Neural cell (in vitro differentiated cells): Measurements from ENCODE around the gene MYO7A.

ENCODE experiments used
- EZH2 ChIP-seq: fragments of 200-600, 300-800 bp; shearing (Covaris generic), sonication (generic); IDR thresholded peaks from 2 replicates; pipeline ENCODE4 v1.6.1; 2014; ENCODE audit warnings: antibody characterized with exemption, low read length, borderline replicate concordance, mild to moderate bottlenecking; ENCODE audit not compliant: insufficient read depth, poor library complexity, severe bottlenecking
- RAD21 ChIP-seq: fragments of 450-650 bp; conservative IDR thresholded peaks from 2 replicates; pipeline ENCODE4 v1.6.1; 2014; ENCODE audit warnings: antibody characterized with exemption, mild to moderate bottlenecking, moderate library complexity
- SMC3 ChIP-seq: fragments of 450-650 bp; conservative IDR thresholded peaks from 2 replicates; pipeline ENCODE4 v1.6.1; 2014; ENCODE audit warnings: antibody characterized with exemption, mild to moderate bottlenecking, moderate library complexity; ENCODE audit not compliant: poor library complexity
- TF ChIP-seq, protein P1 (sequence below): fragments of 450-650 bp; IDR thresholded peaks from 2 replicates; pipeline ENCODE4 v1.5.1; 2014; ENCODE audit warnings: antibody characterized with exemption, mild to moderate bottlenecking, moderate library complexity; ENCODE audit not compliant: poor library complexity, severe bottlenecking

DNA sequence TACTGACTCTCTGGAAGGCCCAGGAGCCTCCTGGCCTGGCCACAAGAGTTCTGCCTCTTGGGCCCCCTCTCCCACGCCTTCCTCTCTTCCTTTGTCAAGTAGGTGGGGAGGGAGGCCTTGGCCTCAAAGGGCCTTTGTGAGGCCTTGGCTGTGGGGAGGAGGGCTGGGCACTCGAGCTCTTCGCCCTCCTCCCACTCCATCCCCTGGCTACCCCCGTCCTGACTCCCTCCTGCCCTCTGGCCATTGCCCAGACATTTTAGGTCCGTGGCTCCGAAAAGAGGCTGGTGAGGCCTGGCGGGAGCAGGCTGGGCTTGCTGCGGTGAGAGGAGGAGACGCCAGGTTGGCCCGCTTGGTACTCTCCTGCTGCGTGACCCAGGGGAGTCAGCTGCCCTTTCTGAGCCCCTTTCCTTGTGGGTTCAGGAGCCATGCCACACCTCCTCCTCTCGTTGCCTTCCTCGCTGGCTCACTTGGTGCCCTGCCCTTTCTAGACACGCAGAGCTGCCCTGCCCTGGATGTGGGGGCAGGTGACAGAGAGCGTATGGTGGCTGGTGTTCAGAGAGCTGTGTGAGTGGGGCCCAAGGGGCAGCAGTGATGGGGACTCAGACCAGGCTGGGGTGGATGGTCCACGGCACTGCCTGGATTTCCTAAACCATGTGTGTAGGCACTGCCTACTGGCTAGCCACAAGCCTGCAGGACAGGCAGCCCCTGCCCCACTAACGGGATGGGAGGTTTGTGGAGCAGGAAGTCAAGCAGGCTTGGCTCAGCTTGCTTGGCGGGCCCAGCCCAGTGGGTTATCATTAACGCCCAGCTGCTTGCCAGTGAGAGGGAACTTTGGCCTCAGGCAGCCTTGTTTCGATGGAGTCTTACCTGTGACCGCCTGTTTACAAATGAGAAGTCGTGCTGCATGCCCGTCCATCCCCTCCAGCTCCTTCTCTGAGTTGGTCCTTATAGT lies 41.2 kb upstream of the MYO7A start:
- TF ChIP-seq RAD21, result no peak
- no peak for TF ChIP-seq EZH2
- TF ChIP-seq SMC3, result no peak
- TF ChIP-seq, protein P1, sequence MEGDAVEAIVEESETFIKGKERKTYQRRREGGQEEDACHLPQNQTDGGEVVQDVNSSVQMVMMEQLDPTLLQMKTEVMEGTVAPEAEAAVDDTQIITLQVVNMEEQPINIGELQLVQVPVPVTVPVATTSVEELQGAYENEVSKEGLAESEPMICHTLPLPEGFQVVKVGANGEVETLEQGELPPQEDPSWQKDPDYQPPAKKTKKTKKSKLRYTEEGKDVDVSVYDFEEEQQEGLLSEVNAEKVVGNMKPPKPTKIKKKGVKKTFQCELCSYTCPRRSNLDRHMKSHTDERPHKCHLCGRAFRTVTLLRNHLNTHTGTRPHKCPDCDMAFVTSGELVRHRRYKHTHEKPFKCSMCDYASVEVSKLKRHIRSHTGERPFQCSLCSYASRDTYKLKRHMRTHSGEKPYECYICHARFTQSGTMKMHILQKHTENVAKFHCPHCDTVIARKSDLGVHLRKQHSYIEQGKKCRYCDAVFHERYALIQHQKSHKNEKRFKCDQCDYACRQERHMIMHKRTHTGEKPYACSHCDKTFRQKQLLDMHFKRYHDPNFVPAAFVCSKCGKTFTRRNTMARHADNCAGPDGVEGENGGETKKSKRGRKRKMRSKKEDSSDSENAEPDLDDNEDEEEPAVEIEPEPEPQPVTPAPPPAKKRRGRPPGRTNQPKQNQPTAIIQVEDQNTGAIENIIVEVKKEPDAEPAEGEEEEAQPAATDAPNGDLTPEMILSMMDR, result no peak
